Memory B cell (primary cell): ENCODE results near the gene CCDC63.
"Not testable (repeated sequence)": the region's sequence is repeated elsewhere in the genome, so short reads cannot be mapped to it uniquely, and the experiment has no call there.

ENCODE experiments used
- ATAC-seq: fragments of 150-1000 bp; cut with Tn5 transposase; 2 replicates; pipeline ENCODE4 v1.10.0; 2021; ENCODE audit warnings: low read depth, mild to moderate bottlenecking, moderate library complexity
- DNase-seq, 2 donors: peaks; one replicate each; pipeline ENCODE4 v3.0.0; 2022; ENCODE audit warnings: low spot score in 2 of 2
- H3K27ac Mint-ChIP-seq: one replicate; pipeline ENCODE4 v1.8.0; 2022; ENCODE audit warnings: mild to moderate bottlenecking, moderate library complexity, mixed read lengths
- H3K27me3 Mint-ChIP-seq: one replicate; pipeline ENCODE4 v1.8.0; 2022; ENCODE audit warnings: mixed read lengths
- H3K36me3 Mint-ChIP-seq: one replicate; pipeline ENCODE4 v1.8.0; 2022; ENCODE audit warnings: mild to moderate bottlenecking, mixed read lengths
- H3K4me1 Mint-ChIP-seq: one replicate; pipeline ENCODE4 v1.8.0; 2022; ENCODE audit warnings: mixed read lengths
- H3K4me3 Mint-ChIP-seq: one replicate; pipeline ENCODE4 v1.8.0; 2022; ENCODE audit warnings: mild to moderate bottlenecking, moderate library complexity, mixed read lengths
- H3K9me3 Mint-ChIP-seq: one replicate; pipeline ENCODE4 v1.8.0; 2022; ENCODE audit warnings: mixed read lengths

The CCDC63 gene

GRCh38 chr12:110950466-110950865, 103.7 kb downstream of the CCDC63 start:
- not testable (repeated sequence) for DNase-seq, H3K27me3 Mint-ChIP-seq, H3K4me3 Mint-ChIP-seq, H3K36me3 Mint-ChIP-seq, H3K9me3 Mint-ChIP-seq, H3K27ac Mint-ChIP-seq, ATAC-seq, H3K4me1 Mint-ChIP-seq

GRCh38 chr12:110950867-110951266, 104.1 kb downstream of the CCDC63 start:
- H3K4me1 Mint-ChIP-seq, H3K9me3 Mint-ChIP-seq, H3K36me3 Mint-ChIP-seq, H3K4me3 Mint-ChIP-seq, H3K27me3 Mint-ChIP-seq, DNase-seq, H3K27ac Mint-ChIP-seq, ATAC-seq: not testable (repeated sequence)
